Mucosa of descending colon (tissue), 3 donors: Measurements from ENCODE around the gene NKX1-1. TPM values are rescaled to one million over a fixed set of nuclear protein-coding genes. Genes with fewer than 3 reads are reported as not detected.
"Not testable (repeated sequence)": the region's sequence is repeated elsewhere in the genome, so short reads cannot be mapped to it uniquely, and the experiment has no call there.

ENCODE experiments used
- ATAC-seq: fragments of 200-7000 bp; cut with Tn5 transposase; one replicate; pipeline ENCODE4 v1.9.1; 2020; ENCODE audit warnings: mild to moderate bottlenecking, moderate library complexity
- DNase-seq, 3 donors: peaks; one replicate each; pipeline ENCODE4 v3.0.0-alpha.2; 2020
- H3K36me3 ChIP-seq: fragments of 200-600 bp; one replicate; pipeline ENCODE4 v1.8.0; 2021; ENCODE audit warnings: low read depth, mild to moderate bottlenecking
- H3K4me1 ChIP-seq: fragments of 200-600 bp; one replicate; pipeline ENCODE4 v1.8.0; 2021; ENCODE audit warnings: low read depth, mild to moderate bottlenecking
- H3K4me3 ChIP-seq: fragments of 200-600 bp; one replicate; pipeline ENCODE4 v1.8.0; 2021; ENCODE audit warnings: mild to moderate bottlenecking
- H3K9me3 ChIP-seq: fragments of 200-600 bp; one replicate; pipeline ENCODE4 v1.8.0; 2021; ENCODE audit warnings: mild to moderate bottlenecking
- intact Hi-C, 2 donors: fragments of 100-400 bp; cut with DNase I in 1 of 2; cut with micrococcal nuclease in 1 of 2; formaldehyde crosslinking; loops; one replicate each; pipeline versions ENCODE4 v1.11.0 to v1.11.1; 2022; cut with DNase I, micrococcal nuclease
- total RNA-seq, 3 donors: library from RNA; stranded (reverse); fragmentation: NEBNext Ultra II Directional in 2 of 3; extraction: Animal tissue kit (Norgen Biotek cat#: 25700) in 2 of 3; gene quantifications; one replicate each; pipeline versions ENCODE4 v1.2.1 to v1.2.4, GENCODE V29; 2021 to 2023
- TF ChIP-seq, protein P1 (sequence below): fragments of 200-600 bp; IDR thresholded peaks from one replicate; pipeline ENCODE4 v1.8.0; 2022; ENCODE audit warnings: antibody characterized with exemption, mild to moderate bottlenecking
- donor health status: DM: no; HTN: no; CAD: no; lungs with moderate emphysema.
- donor health status: DM: no; HTN: no; CAD: no.
- donor health status: DM: no; HTN: yes; CAD: no.

The NKX1-1 gene
- total RNA-seq, 3 donors from 2014 or later: not detected

DNA sequence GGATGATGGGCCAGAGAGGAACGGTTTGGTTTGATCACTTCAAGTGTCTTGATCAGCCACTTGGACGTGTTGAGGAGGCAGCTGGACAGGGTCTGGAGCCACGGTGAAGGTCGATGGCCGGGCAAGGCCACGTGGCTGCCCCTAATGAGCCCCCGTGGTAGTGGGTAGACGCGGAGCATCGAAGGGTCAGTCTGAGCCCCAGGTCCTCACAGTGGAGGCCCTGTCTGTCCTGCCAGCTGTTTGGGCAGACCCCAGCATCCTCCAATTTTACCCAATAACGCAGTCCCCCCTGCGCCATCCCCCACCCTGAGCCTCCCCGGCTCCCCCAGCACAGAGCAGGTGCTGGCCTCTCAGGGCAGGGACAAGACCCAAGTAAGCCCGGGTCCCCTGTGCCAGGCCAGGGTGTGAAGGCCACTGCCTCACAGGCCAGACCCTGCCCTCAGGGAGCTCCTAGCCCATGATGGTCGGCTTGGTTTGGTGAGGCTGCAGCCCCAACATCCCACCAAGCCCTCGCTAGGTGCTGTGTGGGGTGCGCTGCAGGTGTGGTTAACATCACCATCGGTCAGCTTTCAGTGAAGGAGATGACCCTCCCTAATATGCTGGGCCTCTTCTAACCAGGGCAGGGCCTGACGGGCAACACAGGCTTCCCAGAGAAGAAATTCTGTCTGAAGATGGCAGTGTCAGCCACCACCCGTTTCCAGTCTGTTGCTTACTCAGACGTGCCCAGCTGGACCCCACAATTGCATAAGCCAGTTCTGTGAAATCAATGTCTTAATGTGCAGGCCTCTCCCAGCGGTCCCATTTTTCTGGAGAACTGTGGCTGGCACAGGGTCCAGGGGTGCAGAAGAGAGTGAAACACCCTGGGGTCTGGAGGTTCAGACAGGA lies 40.5 kb upstream of the NKX1-1 start:
- ATAC-seq: no peak
- Histone ChIP-seq H3K9me3 (no peaks in the 10 kb centered on the region), H3K36me3 (no peaks in the 10 kb centered on the region), H3K4me3 (no peak overlapping the region), H3K4me1 (no peaks in the 10 kb centered on the region)
- TF ChIP-seq, protein P1, sequence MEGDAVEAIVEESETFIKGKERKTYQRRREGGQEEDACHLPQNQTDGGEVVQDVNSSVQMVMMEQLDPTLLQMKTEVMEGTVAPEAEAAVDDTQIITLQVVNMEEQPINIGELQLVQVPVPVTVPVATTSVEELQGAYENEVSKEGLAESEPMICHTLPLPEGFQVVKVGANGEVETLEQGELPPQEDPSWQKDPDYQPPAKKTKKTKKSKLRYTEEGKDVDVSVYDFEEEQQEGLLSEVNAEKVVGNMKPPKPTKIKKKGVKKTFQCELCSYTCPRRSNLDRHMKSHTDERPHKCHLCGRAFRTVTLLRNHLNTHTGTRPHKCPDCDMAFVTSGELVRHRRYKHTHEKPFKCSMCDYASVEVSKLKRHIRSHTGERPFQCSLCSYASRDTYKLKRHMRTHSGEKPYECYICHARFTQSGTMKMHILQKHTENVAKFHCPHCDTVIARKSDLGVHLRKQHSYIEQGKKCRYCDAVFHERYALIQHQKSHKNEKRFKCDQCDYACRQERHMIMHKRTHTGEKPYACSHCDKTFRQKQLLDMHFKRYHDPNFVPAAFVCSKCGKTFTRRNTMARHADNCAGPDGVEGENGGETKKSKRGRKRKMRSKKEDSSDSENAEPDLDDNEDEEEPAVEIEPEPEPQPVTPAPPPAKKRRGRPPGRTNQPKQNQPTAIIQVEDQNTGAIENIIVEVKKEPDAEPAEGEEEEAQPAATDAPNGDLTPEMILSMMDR: no peak
- intact Hi-C loops: no loop called here
- no peak for DNase-seq

DNA sequence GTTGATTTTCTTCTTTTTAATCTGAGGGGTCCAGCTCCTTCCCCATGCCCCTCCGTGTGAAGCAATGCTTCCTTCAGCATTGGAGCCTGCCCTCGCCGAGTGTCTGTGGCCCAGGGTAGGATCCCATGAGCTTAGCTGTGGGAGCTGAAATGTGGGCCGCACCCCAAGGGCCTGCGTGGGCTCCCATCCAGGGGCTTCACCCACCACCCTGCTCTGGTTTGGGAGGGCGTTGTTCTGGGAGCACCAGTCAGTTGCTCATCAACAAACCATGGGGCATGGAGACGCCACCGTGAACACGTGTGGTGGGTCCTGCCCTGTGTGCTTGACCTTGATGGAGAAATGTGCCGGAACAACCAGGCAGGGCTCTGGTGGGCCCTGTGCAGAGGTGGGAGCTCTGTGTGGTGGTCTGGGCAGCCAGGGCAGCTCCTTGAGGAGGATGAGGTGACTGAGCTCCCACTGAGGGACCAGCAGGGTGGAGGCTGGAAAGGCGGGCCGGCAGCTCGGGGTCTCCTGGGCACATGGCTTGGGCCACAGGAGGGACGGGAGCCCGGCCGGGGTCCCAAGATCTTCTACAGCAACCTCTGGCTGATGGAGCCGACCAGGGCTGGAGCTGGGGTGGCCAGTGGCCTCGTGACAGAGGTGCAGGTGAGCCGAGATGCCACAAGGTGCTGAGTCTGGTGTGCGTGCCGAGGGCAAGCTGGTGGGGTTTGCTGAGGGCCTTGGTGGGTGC lies 39.6 kb upstream of the NKX1-1 start:
- intact Hi-C loops: no loop called here
- Histone ChIP-seq H3K9me3 (no peaks in the 10 kb centered on the region), H3K36me3 (no peaks in the 10 kb centered on the region), H3K4me1 (no peaks in the 10 kb centered on the region), H3K4me3 (no peak overlapping the region)
- no peak for ATAC-seq
- TF ChIP-seq, protein P1: no peak
- DNase-seq: no peak

DNA sequence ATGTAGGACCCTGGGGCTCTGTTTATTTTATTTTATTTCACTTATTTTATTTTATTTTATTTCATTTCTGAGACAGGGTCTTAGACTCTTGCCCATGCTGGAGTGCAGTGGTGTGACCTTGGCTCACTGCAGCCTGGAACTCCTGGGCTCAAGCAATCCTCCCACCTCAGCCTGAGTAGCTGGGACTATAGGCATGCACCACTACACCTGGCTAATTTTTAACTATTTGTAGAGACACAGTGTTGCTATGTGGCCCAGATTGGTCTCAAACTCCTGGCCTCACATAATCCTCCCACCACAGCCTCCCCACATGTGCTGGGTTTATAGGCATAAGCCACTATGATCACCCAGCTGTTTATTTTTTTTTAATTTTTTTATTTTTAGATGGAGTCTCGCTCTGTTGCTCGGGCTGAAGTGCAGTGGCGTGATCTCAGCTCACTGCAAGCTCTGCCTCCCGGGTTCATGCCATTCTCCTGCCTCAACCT lies 37.5 kb upstream of the NKX1-1 start:
- ATAC-seq, H3K36me3 ChIP-seq, intact Hi-C loops, H3K4me1 ChIP-seq, DNase-seq, H3K4me3 ChIP-seq, H3K9me3 ChIP-seq: not testable (repeated sequence)

DNA sequence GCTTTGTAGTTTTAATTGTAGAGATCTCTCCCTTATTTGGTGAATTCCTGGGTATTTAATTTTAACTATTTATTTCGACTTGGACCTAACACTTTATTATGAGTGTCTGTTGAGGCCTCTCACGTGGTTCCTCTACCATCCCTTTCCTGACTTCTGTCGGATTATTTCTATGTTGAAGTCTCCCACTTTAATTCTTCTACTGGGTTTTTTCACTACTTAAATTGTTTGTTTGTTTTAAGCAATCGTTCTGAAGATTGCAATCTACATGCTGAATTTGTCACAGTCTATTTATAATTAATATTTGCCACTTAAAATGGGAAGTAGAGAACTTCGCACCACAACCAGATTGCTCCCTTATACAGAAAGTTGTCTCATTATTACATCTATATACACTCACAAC lies 20.8 kb upstream of the NKX1-1 start:
- ATAC-seq: no peak
- no peak for DNase-seq
- intact Hi-C loops: no loop called here
- Histone ChIP-seq H3K4me1 (no peaks in the 10 kb centered on the region), H3K36me3 (no peaks in the 10 kb centered on the region), H3K9me3 (no peaks in the 10 kb centered on the region), H3K4me3 (no peak overlapping the region)
- TF ChIP-seq, protein P1: no peak

DNA sequence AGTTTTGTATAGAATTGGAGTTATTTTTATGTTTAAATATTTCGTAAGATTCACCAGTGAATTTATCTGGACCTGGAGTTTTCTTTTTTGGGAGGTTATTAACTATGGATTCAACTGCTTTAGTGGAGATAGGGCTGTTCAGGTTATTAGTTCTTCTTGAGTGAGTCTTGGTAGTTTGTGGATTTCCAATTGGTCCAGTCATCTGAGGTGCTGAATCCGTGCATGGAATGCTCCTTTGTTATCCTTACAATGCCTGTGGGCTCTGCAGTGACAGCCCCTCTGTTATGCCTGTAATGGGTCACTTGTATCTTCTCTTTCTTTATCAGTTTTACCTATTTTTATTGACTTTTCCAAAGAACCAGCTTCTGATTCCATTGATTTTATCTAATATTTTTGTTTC lies 15.4 kb upstream of the NKX1-1 start:
- no peak for DNase-seq

More for the DNA sequence above, 15.4 kb upstream of the NKX1-1 start:
- TF ChIP-seq, protein P1: no peak
- no peak overlapping the region for H3K4me3 ChIP-seq
- intact Hi-C loops: no loop called here
- no peak for ATAC-seq
- H3K4me1 ChIP-seq: no peaks in the 10 kb centered on the region
- no peaks in the 10 kb centered on the region for H3K9me3 ChIP-seq
- H3K36me3 ChIP-seq: no peaks in the 10 kb centered on the region
